ENCODE results near the gene ROGDI.

Gene ROGDI

GRCh38 chr16:4800290-4801041, 2.0 kb downstream of the ROGDI start:
- ATAC-seq: no peak
- TF ChIP-seq ZC3H10 (CRISPR knock-in tag; IDR thresholded peaks at IDR 0.05): no peak
- TF ChIP-seq, protein P1, sequence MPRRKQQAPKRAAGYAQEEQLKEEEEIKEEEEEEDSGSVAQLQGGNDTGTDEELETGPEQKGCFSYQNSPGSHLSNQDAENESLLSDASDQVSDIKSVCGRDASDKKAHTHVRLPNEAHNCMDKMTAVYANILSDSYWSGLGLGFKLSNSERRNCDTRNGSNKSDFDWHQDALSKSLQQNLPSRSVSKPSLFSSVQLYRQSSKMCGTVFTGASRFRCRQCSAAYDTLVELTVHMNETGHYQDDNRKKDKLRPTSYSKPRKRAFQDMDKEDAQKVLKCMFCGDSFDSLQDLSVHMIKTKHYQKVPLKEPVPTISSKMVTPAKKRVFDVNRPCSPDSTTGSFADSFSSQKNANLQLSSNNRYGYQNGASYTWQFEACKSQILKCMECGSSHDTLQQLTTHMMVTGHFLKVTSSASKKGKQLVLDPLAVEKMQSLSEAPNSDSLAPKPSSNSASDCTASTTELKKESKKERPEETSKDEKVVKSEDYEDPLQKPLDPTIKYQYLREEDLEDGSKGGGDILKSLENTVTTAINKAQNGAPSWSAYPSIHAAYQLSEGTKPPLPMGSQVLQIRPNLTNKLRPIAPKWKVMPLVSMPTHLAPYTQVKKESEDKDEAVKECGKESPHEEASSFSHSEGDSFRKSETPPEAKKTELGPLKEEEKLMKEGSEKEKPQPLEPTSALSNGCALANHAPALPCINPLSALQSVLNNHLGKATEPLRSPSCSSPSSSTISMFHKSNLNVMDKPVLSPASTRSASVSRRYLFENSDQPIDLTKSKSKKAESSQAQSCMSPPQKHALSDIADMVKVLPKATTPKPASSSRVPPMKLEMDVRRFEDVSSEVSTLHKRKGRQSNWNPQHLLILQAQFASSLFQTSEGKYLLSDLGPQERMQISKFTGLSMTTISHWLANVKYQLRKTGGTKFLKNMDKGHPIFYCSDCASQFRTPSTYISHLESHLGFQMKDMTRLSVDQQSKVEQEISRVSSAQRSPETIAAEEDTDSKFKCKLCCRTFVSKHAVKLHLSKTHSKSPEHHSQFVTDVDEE (CRISPR knock-in tag; IDR thresholded peaks at IDR 0.05): no peak
- TF ChIP-seq, protein P2, sequence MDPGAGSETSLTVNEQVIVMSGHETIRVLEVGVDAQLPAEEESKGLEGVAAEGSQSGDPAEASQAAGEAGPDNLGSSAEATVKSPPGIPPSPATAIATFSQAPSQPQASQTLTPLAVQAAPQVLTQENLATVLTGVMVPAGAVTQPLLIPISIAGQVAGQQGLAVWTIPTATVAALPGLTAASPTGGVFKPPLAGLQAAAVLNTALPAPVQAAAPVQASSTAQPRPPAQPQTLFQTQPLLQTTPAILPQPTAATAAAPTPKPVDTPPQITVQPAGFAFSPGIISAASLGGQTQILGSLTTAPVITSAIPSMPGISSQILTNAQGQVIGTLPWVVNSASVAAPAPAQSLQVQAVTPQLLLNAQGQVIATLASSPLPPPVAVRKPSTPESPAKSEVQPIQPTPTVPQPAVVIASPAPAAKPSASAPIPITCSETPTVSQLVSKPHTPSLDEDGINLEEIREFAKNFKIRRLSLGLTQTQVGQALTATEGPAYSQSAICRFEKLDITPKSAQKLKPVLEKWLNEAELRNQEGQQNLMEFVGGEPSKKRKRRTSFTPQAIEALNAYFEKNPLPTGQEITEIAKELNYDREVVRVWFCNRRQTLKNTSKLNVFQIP (CRISPR knock-in tag; IDR thresholded peaks at IDR 0.05; ENCODE audit: borderline replicate concordance, low read depth): no peak
- no peak for TF ChIP-seq TOX (CRISPR knock-in tag; IDR thresholded peaks at IDR 0.05; ENCODE audit: borderline replicate concordance)
- TF ChIP-seq ISL1 (CRISPR knock-in tag; IDR thresholded peaks at IDR 0.05): no peak
- TF ChIP-seq ZNF70 (CRISPR knock-in tag; IDR thresholded peaks at IDR 0.05): no peak
- TF ChIP-seq ESRRG (CRISPR knock-in tag; IDR thresholded peaks at IDR 0.05): no peak

- ATAC-seq: no peak
- TF ChIP-seq ISL1 (CRISPR knock-in tag; IDR thresholded peaks at IDR 0.05): no peak
- no peak for TF ChIP-seq CSDC2 (CRISPR knock-in tag; IDR thresholded peaks at IDR 0.05)
- TF ChIP-seq ESRRG (CRISPR knock-in tag; IDR thresholded peaks at IDR 0.05): no peak
- TF ChIP-seq ZFP30 (CRISPR knock-in tag; IDR thresholded peaks at IDR 0.05): no peak
- no peak for TF ChIP-seq OSR1 (CRISPR knock-in tag; IDR thresholded peaks at IDR 0.05)
- no peak for TF ChIP-seq ZNF8 (CRISPR knock-in tag; IDR thresholded peaks at IDR 0.05)
- TF ChIP-seq SNAI2 (CRISPR knock-in tag; IDR thresholded peaks at IDR 0.05): no peak
- TF ChIP-seq BACH2 (CRISPR knock-in tag; IDR thresholded peaks at IDR 0.05; ENCODE audit: borderline replicate concordance): no peak
- TF ChIP-seq, protein P3, sequence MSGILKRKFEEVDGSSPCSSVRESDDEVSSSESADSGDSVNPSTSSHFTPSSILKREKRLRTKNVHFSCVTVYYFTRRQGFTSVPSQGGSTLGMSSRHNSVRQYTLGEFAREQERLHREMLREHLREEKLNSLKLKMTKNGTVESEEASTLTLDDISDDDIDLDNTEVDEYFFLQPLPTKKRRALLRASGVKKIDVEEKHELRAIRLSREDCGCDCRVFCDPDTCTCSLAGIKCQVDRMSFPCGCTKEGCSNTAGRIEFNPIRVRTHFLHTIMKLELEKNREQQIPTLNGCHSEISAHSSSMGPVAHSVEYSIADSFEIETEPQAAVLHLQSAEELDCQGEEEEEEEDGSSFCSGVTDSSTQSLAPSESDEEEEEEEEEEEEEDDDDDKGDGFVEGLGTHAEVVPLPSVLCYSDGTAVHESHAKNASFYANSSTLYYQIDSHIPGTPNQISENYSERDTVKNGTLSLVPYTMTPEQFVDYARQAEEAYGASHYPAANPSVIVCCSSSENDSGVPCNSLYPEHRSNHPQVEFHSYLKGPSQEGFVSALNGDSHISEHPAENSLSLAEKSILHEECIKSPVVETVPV (CRISPR knock-in tag; IDR thresholded peaks at IDR 0.05): no peak
- TF ChIP-seq PPARA (CRISPR knock-in tag; IDR thresholded peaks at IDR 0.05; ENCODE audit: borderline replicate concordance): no peak
Observed at GRCh38 chr16:4799171-4799855, 3.1 kb downstream of the ROGDI start.

GRCh38 chr16:4798456-4798855, 4.0 kb downstream of the ROGDI start:
- TF ChIP-seq ZC3H10 (CRISPR knock-in tag; IDR thresholded peaks at IDR 0.05) (no peak), GLIS3 (CRISPR knock-in tag; IDR thresholded peaks at IDR 0.05) (no peak), PPARA (CRISPR knock-in tag; IDR thresholded peaks at IDR 0.05; ENCODE audit: borderline replicate concordance) (no peak), OSR1 (CRISPR knock-in tag; IDR thresholded peaks at IDR 0.05) (no peak), CREB5 (CRISPR knock-in tag; IDR thresholded peaks at IDR 0.05; ENCODE audit: low read depth) (no peak)
- ATAC-seq: no peak

- no peak for ATAC-seq
- no peak for TF ChIP-seq CREB5 (CRISPR knock-in tag; IDR thresholded peaks at IDR 0.05; ENCODE audit: low read depth)
Observed at GRCh38 chr16:4797805-4798252, 4.6 kb downstream of the ROGDI start.

Measured in SK-N-SH treated with all-trans-retinoic acid at 6 μM for 48 hours (cell line).